ENCODE results near the gene ADGRV1.

- TF ChIP-seq REST (IDR thresholded peaks at IDR 0.05; ENCODE audit: low read depth) (no peak), ZBTB7A (IDR thresholded peaks at IDR 0.05; ENCODE audit: low read depth) (no peak), EP300 (IDR thresholded peaks at IDR 0.05; ENCODE audit: borderline replicate concordance) (no peak), TAF1 (IDR thresholded peaks at IDR 0.05; ENCODE audit: low read depth) (no peak), CEBPB (IDR thresholded peaks at IDR 0.05) (no peak), TCF12 (IDR thresholded peaks at IDR 0.05; ENCODE audit: low read depth) (no peak), FOXM1 (IDR thresholded peaks at IDR 0.05; ENCODE audit: borderline replicate concordance, low read depth) (no peak), CREB1 (IDR thresholded peaks at IDR 0.05; ENCODE audit: low read depth) (no peak), TEAD4 (IDR thresholded peaks at IDR 0.05) (no peak), RAD21 (IDR thresholded peaks at IDR 0.05; ENCODE audit: low read depth) (no peak), MAX (IDR thresholded peaks at IDR 0.05) (no peak), YY1 (IDR thresholded peaks at IDR 0.05; ENCODE audit: low read depth) (no peak), NFIC (IDR thresholded peaks at IDR 0.05) (no peak)
Measured at GRCh38 chr5:91190314-91190690, 631.7 kb downstream of the ADGRV1 start.
